Stimulated activated CD8-positive, alpha-beta memory T cell treated with anti-CD3 and anti-CD28 coated beads, Interleukin-7, amount 100 ng/mL, for 24 hours (primary cell): Measurements from ENCODE around the gene VIPR1.

Experiments used
- DNase-seq: peaks from one replicate; pipeline ENCODE4 v3.0.0-alpha.2; 2020; ENCODE audit warnings: low read depth

The VIPR1 gene

DNA sequence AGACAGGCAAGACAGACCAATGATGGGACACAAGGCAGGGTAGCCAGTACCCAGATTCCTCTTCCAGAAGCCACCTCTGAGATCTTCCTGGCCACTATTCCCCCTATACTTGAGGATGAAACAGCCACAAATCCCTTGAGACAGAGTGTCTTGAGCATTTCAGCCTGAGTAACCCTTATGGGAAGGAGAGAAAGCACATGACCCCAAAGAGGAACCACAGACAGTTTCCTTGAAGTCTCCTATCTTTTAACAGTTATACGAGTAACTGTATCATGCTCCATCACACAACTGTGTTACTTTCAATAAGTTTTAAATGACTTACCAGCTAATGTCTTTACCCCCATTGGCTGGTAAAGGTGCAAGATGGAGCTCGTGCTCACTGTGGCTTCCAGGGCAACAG is 9.3 kb downstream of the VIPR1 start:
- DNase-seq, result no peak

DNA sequence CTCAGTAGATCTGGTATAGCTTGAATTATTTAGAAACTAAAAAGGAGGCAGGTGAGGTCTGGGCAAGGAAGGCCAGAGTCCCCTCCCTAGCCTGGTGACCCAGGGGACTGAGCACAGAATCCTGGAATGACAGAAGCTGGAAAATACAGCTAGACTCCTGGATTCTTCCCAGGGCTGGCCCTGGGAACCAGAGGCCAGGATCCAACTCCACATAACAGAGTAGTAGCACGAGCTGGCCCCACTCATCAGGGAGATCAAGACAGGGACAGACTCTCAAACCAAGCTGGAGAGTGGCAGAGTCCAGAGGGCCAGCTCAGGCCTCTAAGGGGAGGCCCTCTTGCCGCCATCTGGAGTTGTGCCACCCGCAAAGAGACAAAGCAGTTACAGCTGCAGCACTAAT is 10.7 kb downstream of the VIPR1 start:
- no peak for DNase-seq

DNA sequence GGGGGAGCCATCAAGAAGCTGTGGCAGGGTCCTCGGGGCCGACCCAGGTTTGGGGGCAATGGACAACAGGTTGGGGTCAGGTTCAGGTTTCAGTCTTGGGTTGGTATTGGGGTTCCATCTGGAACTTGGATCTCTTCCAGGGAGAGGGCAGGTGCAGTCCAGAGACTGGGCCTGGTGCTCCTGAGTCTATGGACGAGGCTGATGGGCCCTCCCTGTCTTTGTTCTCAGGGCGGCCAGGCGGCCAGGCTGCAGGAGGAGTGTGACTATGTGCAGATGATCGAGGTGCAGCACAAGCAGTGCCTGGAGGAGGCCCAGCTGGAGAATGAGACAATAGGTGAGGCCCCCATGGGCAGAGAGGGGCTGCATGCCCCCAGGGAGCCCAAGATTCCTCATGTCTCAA is 11.1 kb downstream of the VIPR1 start:
- no peak for DNase-seq

DNA sequence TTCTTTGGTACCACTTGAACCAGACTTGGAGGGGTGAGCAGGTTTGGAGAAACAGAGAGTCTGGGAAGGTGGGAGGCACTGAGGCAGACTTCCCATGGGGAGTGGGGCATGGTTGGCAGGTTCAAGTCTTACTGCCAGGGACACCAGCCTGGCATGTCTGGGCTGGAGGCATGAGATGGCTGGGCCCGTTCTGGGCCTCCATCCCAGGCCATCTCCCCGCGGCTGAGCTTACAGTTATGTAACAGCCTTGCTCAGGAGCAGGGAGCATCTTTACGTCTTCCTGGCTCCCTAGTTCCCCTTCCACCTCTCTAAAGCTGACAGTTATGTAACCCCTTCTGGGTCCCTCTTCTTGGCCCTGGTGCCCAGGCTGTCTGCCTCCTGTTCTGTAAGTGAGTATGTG is 12.4 kb downstream of the VIPR1 start:
- DNase-seq, result no peak

DNA sequence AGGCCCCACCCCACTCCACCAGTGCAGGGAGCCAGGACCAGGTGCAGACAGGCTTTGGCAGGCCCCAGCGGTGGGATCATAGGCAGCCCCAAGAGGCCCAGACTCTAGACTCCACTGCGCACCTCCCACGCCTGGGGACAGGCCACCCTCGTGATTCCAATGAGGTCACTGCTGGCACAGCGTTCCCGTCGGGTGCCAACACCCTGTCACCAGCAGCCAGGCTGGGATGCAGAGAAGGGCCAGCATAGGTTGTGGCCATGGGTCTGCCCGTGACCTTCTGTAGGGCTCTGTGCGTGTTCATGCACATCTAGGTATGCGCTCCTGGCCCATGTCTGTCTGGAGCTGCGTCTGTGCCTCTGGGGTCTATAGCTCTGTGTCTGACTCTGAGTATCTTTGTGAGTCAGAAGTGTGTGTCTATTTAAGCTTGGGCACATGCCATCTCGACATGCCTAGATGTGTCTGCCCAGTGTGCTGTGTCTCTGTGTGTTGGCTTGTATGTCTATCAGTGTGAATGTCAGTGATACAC is 13.0 kb downstream of the VIPR1 start:
- no peak for DNase-seq

DNA sequence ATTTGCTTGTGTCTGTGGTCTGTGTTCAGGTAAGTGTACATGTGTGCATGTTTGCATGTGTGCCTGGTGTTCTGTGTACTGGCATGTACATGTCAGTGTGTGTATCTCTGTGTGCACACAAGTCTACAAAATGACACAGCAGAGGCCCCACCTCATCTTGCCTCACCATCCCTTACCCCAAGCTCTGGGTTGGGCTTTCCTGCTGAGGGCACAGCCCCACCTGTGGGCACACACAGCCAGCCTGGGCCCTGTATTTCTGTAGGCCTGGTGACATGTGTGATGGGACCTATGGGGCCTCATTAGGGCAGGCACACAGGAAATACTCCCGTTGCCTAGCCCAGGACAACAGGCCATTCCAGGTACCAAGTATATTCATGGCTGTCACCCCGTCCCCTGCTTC is 13.5 kb downstream of the VIPR1 start:
- no peak for DNase-seq

DNA sequence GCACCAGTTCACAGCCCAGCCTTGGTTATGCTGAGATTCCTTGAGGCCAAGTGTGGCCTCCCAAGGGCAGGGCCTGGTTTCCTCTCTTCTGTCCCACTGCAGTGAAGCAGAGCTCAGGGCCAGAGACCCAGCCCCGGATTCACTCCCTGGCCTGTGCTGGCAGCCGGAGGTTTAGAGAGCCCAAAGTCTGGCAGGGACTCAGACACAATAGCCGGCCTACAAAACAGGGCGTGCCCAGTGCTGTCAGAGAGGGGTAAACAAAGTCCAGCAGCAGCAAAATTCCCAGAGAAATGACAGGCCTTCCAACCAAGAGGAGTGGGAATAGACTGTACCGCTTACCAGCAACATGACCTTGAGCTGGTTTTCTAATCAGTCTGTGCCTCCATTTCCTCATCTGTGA is 14.0 kb downstream of the VIPR1 start:
- no peak for DNase-seq

DNA sequence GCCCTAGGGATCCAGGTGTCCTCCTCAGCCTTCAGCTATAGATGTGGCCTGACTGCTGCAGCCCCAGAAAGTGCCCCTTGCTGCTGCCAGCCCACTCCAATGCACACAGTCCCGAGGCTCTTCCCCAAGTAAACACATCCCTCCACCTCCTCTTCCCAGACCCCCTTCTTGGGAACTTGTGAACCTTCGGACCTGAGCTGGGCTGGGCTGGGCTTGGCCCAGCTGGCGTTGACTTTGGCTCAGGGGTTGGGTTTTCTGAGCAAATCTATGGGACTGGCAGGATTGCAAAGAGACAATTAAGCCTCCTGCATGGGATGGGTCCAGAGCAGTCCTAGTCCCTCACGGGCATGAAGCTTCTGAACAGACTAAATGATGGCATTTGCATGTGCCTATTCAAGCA is 14.7 kb downstream of the VIPR1 start:
- DNase-seq, result no peak

DNA sequence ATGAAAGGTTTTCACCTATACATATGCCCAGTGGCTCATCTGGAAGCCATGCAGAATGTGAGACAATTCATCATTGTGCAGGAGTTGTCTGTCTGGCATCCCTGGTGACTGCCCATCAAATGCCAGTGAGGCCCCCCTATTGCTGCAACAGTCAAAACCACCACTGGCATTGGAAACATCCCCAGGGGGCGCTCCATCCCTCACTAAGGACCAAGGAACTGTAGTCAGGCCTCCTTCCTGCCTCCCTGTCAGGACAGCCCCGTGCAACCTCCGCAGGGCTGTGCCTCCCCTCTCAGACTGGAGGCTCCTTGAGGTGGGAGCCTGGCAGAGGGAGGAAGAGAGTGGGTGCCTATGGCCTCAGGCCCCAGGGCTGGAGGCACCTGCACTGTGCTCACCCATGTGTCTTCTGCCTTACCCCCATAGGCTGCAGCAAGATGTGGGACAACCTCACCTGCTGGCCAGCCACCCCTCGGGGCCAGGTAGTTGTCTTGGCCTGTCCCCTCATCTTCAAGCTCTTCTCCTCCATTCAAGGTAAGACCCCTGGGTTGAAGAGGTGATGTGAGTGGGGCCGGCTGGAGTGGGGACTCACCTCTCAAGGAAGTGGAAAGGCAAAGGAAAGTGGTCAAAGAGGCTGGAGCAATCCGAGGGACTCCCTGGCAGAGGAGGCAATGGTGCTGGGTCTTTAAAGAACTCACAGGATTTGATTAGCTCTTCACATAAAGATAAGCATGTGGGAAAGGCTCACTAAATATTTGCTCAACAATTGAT is 16.5 kb downstream of the VIPR1 start:
- no peak for DNase-seq

DNA sequence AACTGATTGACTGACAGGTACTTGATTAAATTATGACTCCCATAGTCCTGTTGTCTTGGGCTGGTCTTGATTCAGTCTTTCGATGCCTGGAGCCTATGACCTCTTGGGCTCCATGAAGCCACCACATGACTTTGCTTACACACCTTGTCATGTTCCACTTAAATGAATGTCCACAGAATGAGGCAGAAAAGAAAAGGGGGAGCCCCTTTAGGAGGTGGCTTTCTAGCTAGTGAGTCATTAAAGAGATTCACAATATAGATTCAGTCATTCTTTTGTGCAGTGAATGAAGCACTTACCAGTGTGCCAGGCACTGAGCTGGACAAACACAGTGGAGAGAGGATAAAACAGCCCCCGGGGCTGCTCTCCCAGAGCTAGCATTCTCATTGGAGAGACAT is 17.1 kb downstream of the VIPR1 start:
- DNase-seq, result no peak

DNA sequence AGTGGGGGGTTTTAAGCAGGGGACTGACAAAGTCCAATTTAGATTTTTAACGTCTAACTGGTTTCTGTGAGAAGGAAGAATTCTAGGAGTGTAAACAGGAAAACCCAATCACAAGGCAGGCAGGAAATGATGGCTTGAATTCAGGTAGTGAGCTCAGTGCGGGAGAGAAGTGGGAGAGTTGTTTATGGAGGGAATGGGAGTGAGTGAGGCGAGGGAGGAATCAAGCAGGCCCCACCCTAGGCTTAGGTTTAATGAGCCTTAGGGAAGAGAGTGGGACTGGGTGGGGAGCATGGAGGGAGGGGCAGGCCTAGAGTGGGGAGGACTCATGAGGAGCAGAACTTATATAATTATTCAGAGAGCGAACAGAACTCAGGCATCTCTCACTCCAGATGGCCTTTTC is 17.9 kb downstream of the VIPR1 start:
- no peak for DNase-seq

DNA sequence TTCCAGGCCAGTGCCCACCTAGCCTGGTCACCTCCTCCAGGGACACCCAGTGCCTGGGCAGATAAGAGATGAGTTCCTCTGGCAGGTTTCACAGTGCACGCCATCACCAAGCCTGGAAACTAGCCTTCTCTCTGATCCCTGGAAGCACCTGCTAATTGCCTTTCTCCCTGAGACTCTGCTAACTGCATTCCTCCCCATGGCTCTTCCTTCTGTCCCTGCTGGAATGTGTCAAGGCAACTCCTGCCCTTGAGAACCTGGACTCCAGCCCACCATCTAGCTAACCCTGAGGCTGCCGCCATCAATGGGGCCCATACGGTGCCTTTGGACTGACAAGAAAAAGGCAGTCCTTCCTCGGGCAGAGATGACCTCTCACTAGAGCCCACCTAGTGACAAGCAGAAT is 18.5 kb downstream of the VIPR1 start:
- no peak for DNase-seq

DNA sequence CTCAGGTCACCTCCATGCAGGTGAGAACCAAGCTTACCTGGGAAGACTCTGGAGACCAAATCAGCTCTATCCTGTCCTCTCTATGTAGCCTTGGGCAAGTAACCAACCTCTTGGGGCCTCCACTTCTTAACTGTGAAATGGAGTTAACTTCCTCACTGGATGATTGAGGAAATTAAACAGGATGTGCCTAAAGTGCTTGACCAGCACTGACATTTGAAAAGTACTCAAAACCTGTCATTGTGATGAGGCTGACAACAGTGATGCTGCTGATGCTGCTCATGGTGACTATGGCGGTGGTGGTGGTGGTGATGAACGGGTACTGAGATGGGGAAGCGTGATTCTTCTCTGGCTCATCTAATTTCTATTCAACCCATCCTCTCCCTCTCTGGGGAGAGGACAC is 22.3 kb downstream of the VIPR1 start:
- no peak for DNase-seq

DNA sequence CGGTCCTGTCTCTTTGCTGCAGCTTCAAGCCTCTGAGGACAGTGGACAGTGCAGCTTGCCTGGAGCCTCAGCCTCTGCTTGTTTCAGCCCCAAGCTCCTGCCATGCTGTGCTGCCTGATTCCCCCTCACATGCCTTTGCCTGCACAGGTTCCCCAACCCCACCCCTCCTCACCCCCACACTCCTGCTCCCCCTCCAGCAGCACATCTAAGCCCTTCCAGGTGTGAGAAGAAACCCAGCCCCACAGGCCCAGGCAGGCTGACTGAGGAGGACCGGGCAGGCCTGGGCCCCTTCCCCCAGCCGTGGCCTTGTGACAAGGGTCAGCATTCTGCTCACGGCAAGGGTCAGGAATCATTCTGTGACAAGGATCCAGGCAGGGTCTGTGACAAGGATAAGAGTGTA is 22.8 kb downstream of the VIPR1 start:
- no peak for DNase-seq

DNA sequence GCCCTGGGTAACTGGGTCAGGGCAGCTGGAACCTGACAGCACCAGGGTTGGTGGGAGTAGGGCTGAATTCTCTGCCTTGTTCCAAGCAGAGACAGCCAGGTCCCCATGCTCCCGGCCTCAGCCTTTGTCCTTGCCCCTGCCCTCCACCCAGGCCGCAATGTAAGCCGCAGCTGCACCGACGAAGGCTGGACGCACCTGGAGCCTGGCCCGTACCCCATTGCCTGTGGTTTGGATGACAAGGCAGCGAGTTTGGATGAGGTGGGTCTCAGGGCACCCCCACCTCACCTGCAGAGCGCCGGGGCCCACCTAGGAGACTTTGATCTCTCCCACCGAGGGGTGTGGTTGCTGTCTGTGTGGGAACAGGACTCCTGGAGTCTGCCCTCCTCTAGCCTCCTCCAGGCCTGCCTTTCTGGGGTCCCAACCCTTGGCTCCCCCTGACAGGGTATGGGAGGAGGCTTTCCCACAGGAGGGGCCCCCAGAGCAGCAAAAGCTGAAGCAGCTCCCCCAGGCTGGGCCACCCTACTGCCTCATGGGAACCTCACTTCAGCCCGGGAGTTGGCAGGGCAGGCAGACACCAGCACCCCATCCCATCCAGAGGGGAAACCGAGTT is 23.4 kb downstream of the VIPR1 start:
- no peak for DNase-seq

DNA sequence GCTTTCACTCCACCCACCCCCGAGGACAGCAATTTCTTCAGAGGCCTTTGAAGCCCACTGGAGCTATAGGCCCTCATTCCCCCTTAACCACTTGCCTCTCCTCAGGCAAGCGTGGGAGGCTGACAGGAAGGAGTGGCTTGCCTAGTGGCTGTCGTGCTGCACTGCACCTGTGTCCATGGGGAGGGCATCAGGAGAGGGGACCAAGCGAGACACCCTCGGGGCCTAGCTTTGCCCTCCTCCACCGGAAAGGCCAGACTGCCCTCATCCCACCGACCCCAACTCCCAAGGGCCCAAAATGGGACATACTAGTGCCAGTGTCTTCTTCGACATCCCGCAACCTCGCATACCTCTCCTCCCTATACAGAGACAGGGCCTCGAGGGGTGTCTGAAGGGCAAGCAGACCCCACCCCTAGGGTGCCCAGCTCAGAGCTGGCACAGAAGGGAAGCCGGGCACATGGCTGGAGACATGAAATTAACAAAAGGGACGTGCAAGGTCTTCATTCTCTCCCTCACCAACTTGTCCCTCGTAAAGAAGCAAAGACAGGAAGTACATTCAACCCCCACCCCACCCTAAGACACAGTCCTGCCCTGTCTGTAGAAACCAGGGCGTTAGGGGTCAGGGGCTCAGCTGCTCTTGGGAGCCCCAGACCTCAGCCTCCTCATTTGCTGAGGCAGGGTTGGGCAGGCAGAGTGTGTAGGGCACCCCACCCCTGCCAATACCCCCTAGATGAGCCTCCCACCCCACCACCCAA is 24.3 kb downstream of the VIPR1 start:
- DNase-seq, result no peak

DNA sequence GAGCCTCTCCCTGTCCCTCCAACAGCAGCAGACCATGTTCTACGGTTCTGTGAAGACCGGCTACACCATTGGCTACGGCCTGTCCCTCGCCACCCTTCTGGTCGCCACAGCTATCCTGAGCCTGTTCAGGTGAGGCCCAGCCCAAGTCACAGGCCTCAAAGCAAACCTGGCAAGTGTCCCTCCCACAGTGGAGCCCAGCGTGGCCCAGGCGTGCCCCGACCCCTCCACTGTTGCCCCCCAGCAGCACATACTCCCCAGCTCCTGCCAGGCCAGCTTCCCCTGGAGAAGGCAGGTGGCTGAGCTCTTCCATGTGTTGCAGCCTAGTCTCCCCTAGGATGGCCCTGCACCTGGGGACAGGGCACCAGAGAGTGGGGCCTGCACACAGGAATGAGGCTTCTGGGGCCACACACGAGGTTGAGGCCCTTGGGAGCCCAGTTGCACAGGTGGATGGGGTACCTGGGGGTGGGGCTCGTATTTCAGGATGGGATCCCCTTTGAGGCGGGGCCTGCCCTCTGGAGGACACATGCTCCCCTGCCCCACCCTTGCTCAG is 25.0 kb downstream of the VIPR1 start:
- no peak for DNase-seq

DNA sequence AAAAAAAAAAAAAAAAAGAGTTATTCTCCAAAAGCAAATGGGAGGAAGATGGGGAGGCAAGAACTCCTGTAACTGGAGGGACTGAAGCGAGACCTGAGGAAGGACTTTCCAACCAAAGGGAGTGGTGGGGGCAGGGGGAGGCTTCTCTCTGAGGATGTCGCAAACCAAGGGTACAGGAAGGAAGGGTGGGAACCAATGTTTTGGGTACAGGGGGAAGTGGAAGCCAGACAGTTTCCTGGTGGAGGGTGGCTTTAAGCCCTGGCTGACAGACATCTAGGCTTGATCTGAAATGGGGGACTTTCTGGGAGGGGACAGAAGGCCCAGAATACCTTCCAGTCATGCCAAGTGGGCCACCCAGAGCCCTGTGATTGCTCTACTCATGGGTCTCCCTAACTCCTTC is 27.0 kb downstream of the VIPR1 start:
- DNase-seq, result no peak

DNA sequence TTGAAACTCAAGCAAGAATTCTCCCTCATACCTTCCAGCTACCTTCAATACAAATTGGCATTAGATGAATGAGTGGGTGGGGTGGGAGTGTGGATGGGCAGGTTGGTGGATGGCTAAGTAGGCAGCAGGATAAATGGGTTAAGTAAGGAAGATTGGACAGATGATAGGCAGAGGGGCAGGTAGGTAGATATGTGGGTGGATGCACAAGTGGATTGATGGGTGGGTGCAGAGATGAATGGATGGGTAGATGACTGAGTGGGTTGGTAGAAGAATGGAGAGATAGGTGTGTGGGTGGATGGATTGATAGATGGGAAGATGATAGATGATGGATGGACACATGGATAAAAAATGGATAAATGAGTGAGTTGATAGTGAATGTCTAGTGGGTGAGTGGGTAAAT is 27.6 kb downstream of the VIPR1 start:
- DNase-seq, result no peak

DNA sequence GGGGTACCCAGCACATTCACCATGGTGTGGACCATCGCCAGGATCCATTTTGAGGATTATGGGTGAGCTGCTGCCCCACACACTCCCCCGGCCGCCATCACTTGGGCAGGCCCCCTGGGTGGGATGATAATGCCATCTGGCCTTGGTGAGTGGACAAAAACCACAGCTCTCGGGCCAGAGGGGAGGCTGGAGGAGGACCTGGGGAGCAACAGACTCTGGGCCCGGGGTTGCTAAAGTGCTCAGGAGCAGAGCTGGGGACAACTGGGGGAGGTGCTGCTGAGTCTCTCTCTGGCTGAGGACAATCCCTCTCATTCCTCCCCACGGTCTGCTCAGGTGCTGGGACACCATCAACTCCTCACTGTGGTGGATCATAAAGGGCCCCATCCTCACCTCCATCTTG is 29.0 kb downstream of the VIPR1 start:
- no peak for DNase-seq

DNA sequence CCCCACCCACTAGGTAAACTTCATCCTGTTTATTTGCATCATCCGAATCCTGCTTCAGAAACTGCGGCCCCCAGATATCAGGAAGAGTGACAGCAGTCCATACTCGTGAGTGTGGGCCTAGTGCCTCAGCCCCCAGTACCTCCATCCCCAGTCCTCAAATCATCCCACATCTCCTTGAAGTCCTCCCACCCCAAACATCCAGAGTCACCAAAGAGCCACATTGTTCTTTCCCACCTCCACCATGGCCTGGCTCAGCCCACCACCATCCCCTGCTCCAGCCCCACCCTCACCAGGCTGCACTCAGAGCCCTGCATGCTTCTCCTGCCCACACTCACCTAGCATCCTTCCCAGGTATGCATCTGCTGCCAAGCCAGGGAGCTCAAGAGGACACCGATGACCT is 29.8 kb downstream of the VIPR1 start:
- no peak for DNase-seq

DNA sequence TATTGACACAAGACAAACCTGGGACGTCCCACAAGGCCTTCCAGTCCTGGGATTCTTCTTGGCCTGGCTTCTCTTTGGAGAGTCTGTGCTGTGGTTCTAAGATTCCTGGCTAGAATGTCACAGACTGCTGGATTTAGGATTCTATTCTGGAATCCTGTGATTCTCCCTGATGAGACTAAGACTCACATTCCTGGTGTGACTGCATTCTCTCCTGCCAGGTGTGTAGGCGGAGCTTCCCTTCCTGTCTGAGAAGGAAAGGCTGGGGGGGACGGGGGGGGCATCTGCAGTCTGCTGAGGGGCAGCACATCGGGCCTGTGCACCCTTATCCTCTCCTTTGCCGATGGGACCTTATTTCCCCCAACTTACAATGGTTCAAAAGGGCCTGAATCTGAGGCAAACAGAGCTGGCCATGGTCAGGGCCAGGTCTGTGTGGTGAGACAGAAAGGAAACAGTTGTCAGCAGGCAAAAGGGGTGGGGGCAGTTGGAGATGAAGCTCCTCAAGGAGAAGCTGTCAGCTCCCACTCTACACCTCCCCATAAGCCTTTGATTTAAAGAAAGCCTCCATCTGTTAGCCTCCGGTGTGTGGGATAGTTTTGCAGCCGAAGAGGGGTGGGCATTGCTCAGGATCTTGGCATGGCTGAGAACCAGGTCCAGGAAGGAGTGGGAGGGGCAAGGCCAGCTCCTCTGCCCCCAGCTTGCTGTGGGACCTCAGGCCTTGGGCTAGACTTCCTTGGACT is 30.9 kb downstream of the VIPR1 start:
- no peak for DNase-seq
